Endodermal cell (in vitro differentiated cells): Measurements from ENCODE around the gene ZBTB4. TPM values are rescaled to one million over a fixed set of nuclear protein-coding genes. Genes with fewer than 3 reads are reported as not detected.

Experiments used
- DNase-seq: peaks from one replicate; pipeline ENCODE4 v3.0.0-alpha.2; 2017
- H3K27ac ChIP-seq: 2 replicates; pipeline ENCODE4 v1.5.1; 2013; ENCODE audit warnings: mild to moderate bottlenecking, low read depth, low read length, moderate library complexity
- H3K27me3 ChIP-seq: 2 replicates; pipeline ENCODE4 v1.6.1; 2013; ENCODE audit warnings: mild to moderate bottlenecking, low read length, moderate library complexity; ENCODE audit not compliant: insufficient read depth, control insufficient read depth, poor library complexity, severe bottlenecking
- H3K36me3 ChIP-seq: 2 replicates; pipeline ENCODE4 v1.7.0; 2013; ENCODE audit warnings: mild to moderate bottlenecking, low read length, moderate library complexity; ENCODE audit not compliant: control insufficient read depth, insufficient read depth
- H3K4me1 ChIP-seq: one replicate; pipeline ENCODE4 v1.7.0; 2013; ENCODE audit warnings: low read length; ENCODE audit not compliant: control insufficient read depth, insufficient read depth
- H3K4me3 ChIP-seq: 2 replicates; pipeline ENCODE4 v1.5.1; 2013; ENCODE audit warnings: mild to moderate bottlenecking, low read length, moderate library complexity
- H3K9ac ChIP-seq: 2 replicates; pipeline ENCODE4 v1.6.1; 2013; ENCODE audit warnings: mild to moderate bottlenecking, low read length, moderate library complexity; ENCODE audit not compliant: poor library complexity, severe bottlenecking; ENCODE audit errors: extremely low read depth
- H3K9me3 ChIP-seq: 2 replicates; pipeline ENCODE4 v1.6.1; 2013; ENCODE audit warnings: mild to moderate bottlenecking, low read length, moderate library complexity; ENCODE audit not compliant: control insufficient read depth
- H3K27ac Mint-ChIP-seq: 2 replicates; pipeline ENCODE4 v1.8.0; 2020; ENCODE audit warnings: mixed read lengths
- H3K27me3 Mint-ChIP-seq: 2 replicates; pipeline ENCODE4 v1.8.0; 2021; ENCODE audit warnings: mild to moderate bottlenecking, mixed read lengths; ENCODE audit not compliant: insufficient read depth
- H3K36me3 Mint-ChIP-seq: 2 replicates; pipeline ENCODE4 v1.8.0; 2020; ENCODE audit warnings: low read depth, mixed read lengths
- H3K4me1 Mint-ChIP-seq: 2 replicates; pipeline ENCODE4 v1.8.0; 2020; ENCODE audit warnings: mixed read lengths
- H3K4me3 Mint-ChIP-seq: 2 replicates; pipeline ENCODE4 v1.8.0; 2020; ENCODE audit warnings: mild to moderate bottlenecking, moderate library complexity, mixed read lengths
- H3K9me3 Mint-ChIP-seq: 2 replicates; pipeline ENCODE4 v1.8.0; 2020; ENCODE audit warnings: mild to moderate bottlenecking, mixed read lengths
- CTCF ChIP-seq: fragments of 200-600 bp; sonication (generic); conservative IDR thresholded peaks from 2 replicates; pipeline ENCODE4 v1.5.0; 2021; ENCODE audit warnings: antibody characterized with exemption, mild to moderate bottlenecking
- WGBS, 2 experiments: methylation state at CpG; one replicate each; pipeline versions ENCODE4 v1.1.5 to v1.1.7; 2013; ENCODE audit warnings: missing lambda C conversion rate in 2 of 2, mixed read lengths in 1 of 2; ENCODE audit not compliant: insufficient coverage in 1 of 2, insufficient read length in 1 of 2; 5-methylcytosine and 5-hydroxymethylcytosine counted together
- total RNA-seq, 2 donors: library from RNA; stranded (reverse); fragmentation: NEBNext Ultra II Directional in 1 of 2; extraction: Animal tissue kit (Norgen Biotek cat#: 25700) in 1 of 2; gene quantifications; 2 replicates in 1 of 2; 3 replicates in 1 of 2; pipeline ENCODE4 v1.2.1, GENCODE V29; 2021

Gene ZBTB4
- total RNA-seq, 2 donors from 2014 or later: 18.8 to 25.5 TPM

DNA sequence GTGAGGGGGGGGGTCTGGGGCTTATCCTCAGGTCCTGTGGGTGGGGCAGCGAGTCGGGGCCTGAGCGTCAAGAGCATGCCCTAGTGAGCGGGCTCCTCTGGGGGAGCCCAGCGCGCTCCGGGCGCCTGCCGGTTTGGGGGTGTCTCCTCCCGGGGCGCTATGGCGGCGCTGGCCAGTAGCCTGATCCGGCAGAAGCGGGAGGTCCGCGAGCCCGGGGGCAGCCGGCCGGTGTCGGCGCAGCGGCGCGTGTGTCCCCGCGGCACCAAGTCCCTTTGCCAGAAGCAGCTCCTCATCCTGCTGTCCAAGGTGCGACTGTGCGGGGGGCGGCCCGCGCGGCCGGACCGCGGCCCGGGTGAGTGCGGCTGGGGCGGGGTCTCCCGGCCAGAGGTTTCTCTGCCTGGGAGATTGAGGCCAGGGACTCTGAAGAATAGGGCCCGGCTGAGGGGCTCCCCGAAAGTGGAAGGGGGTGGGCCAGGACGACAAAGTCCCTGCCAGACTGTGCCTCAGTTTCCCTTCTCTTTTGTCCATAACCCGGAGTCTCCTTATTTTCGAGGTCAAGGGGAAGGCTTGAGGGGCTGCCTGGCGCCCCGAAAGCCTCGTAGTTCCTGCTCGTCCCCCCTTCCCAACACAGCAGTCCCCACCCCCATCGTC is 39.8 kb downstream of the ZBTB4 start, which contains the start of gene FGF11:
Gene FGF11, plus strand, starts transcription at position 51 of the 651 bp plus-strand sequence. Its CDS starts 109 bp downstream, at position 160.
- no peaks in the 10 kb centered on the region for H3K36me3 Mint-ChIP-seq
- H3K9me3 Mint-ChIP-seq: no peaks in the 10 kb centered on the region
- Histone ChIP-seq H3K36me3 (no peaks in the 10 kb centered on the region), H3K9me3 (no peaks in the 10 kb centered on the region), H3K27ac (peak within 1 kb of the TSS; percentile 96), H3K4me1 (peaks cover 3% of the 10 kb centered on the region), H3K4me3 (peak within 1 kb of the TSS; percentile 91), H3K9ac (peak within 1 kb of the TSS; percentile 74), H3K27me3 (peaks cover 51% of the 10 kb centered on the region)
- peaks cover 13% of the 10 kb centered on the region for H3K4me1 Mint-ChIP-seq
- peak within 1 kb of the TSS; percentile 87 for H3K27ac Mint-ChIP-seq
- H3K27me3 Mint-ChIP-seq: peaks cover 80% of the 10 kb centered on the region
- TF ChIP-seq CTCF: no peak
- peak within 1 kb of the TSS; percentile 83 for H3K4me3 Mint-ChIP-seq
- DNase-seq: peak; percentile 76
- 0 to 2% methylated on average over 4 to 50 of the region's 50 CpGs for WGBS, 2 experiments

DNA sequence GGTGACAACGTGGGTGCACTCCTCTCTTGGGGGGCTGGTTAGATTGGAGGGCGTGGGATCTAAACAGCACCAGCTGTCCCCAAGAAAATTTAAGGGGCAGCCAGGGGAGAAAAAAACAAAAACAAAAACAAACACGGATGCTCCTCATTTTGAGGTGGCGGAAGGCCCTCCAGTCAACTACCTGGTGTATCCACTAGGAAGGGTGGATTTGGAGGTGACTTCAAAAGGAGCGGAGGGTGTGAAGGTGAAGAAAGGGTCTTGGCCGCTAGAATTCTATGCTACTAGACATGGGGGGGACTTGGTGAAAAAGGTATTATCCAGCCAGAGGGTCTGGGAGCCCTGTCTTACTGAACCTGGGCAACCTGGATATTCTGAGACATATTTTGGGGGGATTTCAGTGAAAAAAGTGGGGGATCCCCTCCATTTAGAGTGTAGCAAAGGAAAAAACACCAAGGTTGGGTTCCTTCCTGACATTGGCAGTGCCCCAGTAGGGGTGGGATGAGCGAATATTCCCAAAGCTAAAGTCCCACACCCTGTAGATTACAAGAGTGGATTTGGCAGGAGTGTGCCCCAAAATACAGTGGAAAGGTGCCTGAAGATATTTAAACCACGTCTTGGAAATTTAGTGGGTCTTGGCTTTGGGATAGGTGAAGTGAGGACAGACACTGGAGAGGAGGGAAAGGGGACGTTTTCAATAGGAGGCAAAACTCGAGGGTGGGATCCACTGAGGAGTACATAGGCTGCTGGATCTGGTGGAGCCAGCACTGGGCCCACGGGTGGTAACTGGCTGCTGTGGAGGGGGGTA is 40.6 kb downstream of the ZBTB4 start:
- TF ChIP-seq CTCF: no peak
- no peaks in the 10 kb centered on the region for H3K9me3 ChIP-seq
- Mint-ChIP-seq H3K27me3 (peaks cover 73% of the 10 kb centered on the region), H3K4me1 (peaks cover 13% of the 10 kb centered on the region), H3K36me3 (no peaks in the 10 kb centered on the region), H3K27ac (no peak overlapping the region), H3K9me3 (no peaks in the 10 kb centered on the region), H3K4me3 (peak overlapping the region; percentile 83)
- H3K9ac ChIP-seq: no peak overlapping the region
- no peaks in the 10 kb centered on the region for H3K36me3 ChIP-seq
- no peak overlapping the region for H3K27ac ChIP-seq
- DNase-seq: no peak
- 45 to 46% methylated on average over 4 to 11 of the region's 11 CpGs for WGBS, 2 experiments
- peaks cover 3% of the 10 kb centered on the region for H3K4me1 ChIP-seq
- H3K27me3 ChIP-seq: peaks cover 51% of the 10 kb centered on the region
- H3K4me3 ChIP-seq: peak overlapping the region; percentile 91

GRCh38 chr17:7437950-7438614 is 41.3 kb downstream of the ZBTB4 start:
- Histone ChIP-seq H3K36me3 (no peaks in the 10 kb centered on the region), H3K27me3 (peaks cover 51% of the 10 kb centered on the region), H3K9ac (no peak overlapping the region), H3K27ac (no peak overlapping the region), H3K9me3 (no peaks in the 10 kb centered on the region), H3K4me3 (peak overlapping the region; percentile 91), H3K4me1 (peaks cover 3% of the 10 kb centered on the region)
- no peaks in the 10 kb centered on the region for H3K9me3 Mint-ChIP-seq
- peaks cover 65% of the 10 kb centered on the region for H3K27me3 Mint-ChIP-seq
- H3K4me1 Mint-ChIP-seq: peaks cover 13% of the 10 kb centered on the region
- TF ChIP-seq CTCF: no peak
- peak overlapping the region; percentile 67 for H3K27ac Mint-ChIP-seq
- H3K36me3 Mint-ChIP-seq: no peaks in the 10 kb centered on the region
- 6% methylated on average over 28 to 48 of the region's 48 CpGs for WGBS, 2 experiments
- H3K4me3 Mint-ChIP-seq: peak overlapping the region; percentile 83
- DNase-seq: peak; percentile 93
